ENCODE results near the gene ABTB2. TPM values are rescaled to one million over a fixed set of nuclear protein-coding genes. Genes with fewer than 3 reads are reported as not detected.

The ABTB2 gene
- total RNA-seq, 1 donor from 2014 or later: 24.7 TPM

GRCh38 chr11:34360046-34360445 is 2.2 kb upstream of the ABTB2 start:
- Histone ChIP-seq H3K4me3 (no peak overlapping the region), H3K27ac (replicated peaks) (no peak overlapping the region), H3K27me3 (ENCODE audit: low read depth) (peaks cover 48% of the 10 kb centered on the region), H3K9me3 (replicated peaks) (no peaks in the 10 kb centered on the region), H3K4me1 (peaks cover 37% of the 10 kb centered on the region), H3K36me3 (no peaks in the 10 kb centered on the region)
- intact Hi-C loops (cut with micrococcal nuclease): loop anchor here (10.0 kb wide), 2 partner anchors 105 to 365 kb away; no protein-coding TSS in a partner anchor
- TF ChIP-seq CTCF (IDR thresholded peaks at IDR 0.05; ENCODE audit: borderline replicate concordance): no peak
- no peak for DNase-seq

GRCh38 chr11:34359548-34359891 is 1.7 kb upstream of the ABTB2 start:
- DNase-seq: no peak
- Histone ChIP-seq H3K27ac (replicated peaks) (no peak overlapping the region), H3K9me3 (replicated peaks) (no peaks in the 10 kb centered on the region), H3K4me3 (peak overlapping the region; percentile 83), H3K27me3 (ENCODE audit: low read depth) (peaks cover 50% of the 10 kb centered on the region), H3K36me3 (no peaks in the 10 kb centered on the region), H3K4me1 (peaks cover 42% of the 10 kb centered on the region)
- intact Hi-C loops (cut with micrococcal nuclease): loop anchor here (2.0 kb wide), 1 partner anchor 185 kb away; no protein-coding TSS in a partner anchor
- peak; percentile 51 for TF ChIP-seq CTCF (IDR thresholded peaks at IDR 0.05; ENCODE audit: borderline replicate concordance)

- no peaks in the 10 kb centered on the region for H3K36me3 ChIP-seq
- DNase-seq: peak; percentile 71
- peak; percentile 86 for TF ChIP-seq CTCF (IDR thresholded peaks at IDR 0.05; ENCODE audit: borderline replicate concordance)
- intact Hi-C loops (cut with micrococcal nuclease): loop anchor here (2.0 kb wide), 1 partner anchor 184 kb away; no protein-coding TSS in a partner anchor
- H3K4me3 ChIP-seq: peak overlapping the region; percentile 83
- peaks cover 53% of the 10 kb centered on the region for H3K27me3 ChIP-seq (ENCODE audit: low read depth)
- peak overlapping the region; percentile 74 for H3K27ac ChIP-seq (replicated peaks)
- no peaks in the 10 kb centered on the region for H3K9me3 ChIP-seq (replicated peaks)
- peaks cover 43% of the 10 kb centered on the region for H3K4me1 ChIP-seq
Measured at GRCh38 chr11:34358728-34359547, 1.1 kb upstream of the ABTB2 start.

GRCh38 chr11:34358258-34358727 is 483 bp upstream of the ABTB2 start:
- H3K36me3 ChIP-seq: no peaks in the 10 kb centered on the region
- peaks cover 53% of the 10 kb centered on the region for H3K27me3 ChIP-seq (ENCODE audit: low read depth)
- H3K4me1 ChIP-seq: peaks cover 43% of the 10 kb centered on the region
- DNase-seq: peak; percentile 58
- H3K9me3 ChIP-seq (replicated peaks): no peaks in the 10 kb centered on the region
- H3K27ac ChIP-seq (replicated peaks): peak overlapping the region; percentile 74
- intact Hi-C loops (cut with micrococcal nuclease): loop anchor here (2.0 kb wide), 1 partner anchor 183 kb away; no protein-coding TSS in a partner anchor
- TF ChIP-seq CTCF (IDR thresholded peaks at IDR 0.05; ENCODE audit: borderline replicate concordance): no peak
- peak overlapping the region; percentile 83 for H3K4me3 ChIP-seq

GRCh38 chr11:34356913-34357700 is 703 bp downstream of the ABTB2 start:
- no peak for TF ChIP-seq CTCF (IDR thresholded peaks at IDR 0.05; ENCODE audit: borderline replicate concordance)
- Histone ChIP-seq H3K4me1 (peaks cover 43% of the 10 kb centered on the region), H3K27ac (replicated peaks) (peak overlapping the region; percentile 90), H3K36me3 (no peaks in the 10 kb centered on the region), H3K4me3 (peak overlapping the region; percentile 83), H3K27me3 (ENCODE audit: low read depth) (peaks cover 52% of the 10 kb centered on the region), H3K9me3 (replicated peaks) (no peaks in the 10 kb centered on the region)
- intact Hi-C loops (cut with micrococcal nuclease): no loop called here
- DNase-seq: peak; percentile 56
